HG02571 (cell line): ENCODE measurements around the gene PXMP2.
A peak's percentile ranks its signal among the peaks of the same experiment; 100 is the strongest.

Experiments
- ATAC-seq: cut with Tn5 transposase; IDR thresholded peaks from one replicate; pipeline ENCODE4 v1.9.1; 2021; ENCODE audit warnings: mild to moderate bottlenecking, moderate library complexity; ENCODE audit not compliant: unreplicated experiment

PXMP2 gene

GRCh38 chr12:132687211-132688164 is at the start of gene PXMP2, which contains the start of gene POLE:
Gene PXMP2, plus strand, starts transcription at chr12:132687587. Its CDS starts 84 bp downstream, at chr12:132687671.
Gene POLE, minus strand, starts transcription at chr12:132687342. Its CDS starts 27 bp downstream, at chr12:132687315.
- ATAC-seq: peak; percentile 94

GRCh38 chr12:132637811-132638210 is 49.6 kb upstream of the PXMP2 start:
- ATAC-seq: no peak

DNA sequence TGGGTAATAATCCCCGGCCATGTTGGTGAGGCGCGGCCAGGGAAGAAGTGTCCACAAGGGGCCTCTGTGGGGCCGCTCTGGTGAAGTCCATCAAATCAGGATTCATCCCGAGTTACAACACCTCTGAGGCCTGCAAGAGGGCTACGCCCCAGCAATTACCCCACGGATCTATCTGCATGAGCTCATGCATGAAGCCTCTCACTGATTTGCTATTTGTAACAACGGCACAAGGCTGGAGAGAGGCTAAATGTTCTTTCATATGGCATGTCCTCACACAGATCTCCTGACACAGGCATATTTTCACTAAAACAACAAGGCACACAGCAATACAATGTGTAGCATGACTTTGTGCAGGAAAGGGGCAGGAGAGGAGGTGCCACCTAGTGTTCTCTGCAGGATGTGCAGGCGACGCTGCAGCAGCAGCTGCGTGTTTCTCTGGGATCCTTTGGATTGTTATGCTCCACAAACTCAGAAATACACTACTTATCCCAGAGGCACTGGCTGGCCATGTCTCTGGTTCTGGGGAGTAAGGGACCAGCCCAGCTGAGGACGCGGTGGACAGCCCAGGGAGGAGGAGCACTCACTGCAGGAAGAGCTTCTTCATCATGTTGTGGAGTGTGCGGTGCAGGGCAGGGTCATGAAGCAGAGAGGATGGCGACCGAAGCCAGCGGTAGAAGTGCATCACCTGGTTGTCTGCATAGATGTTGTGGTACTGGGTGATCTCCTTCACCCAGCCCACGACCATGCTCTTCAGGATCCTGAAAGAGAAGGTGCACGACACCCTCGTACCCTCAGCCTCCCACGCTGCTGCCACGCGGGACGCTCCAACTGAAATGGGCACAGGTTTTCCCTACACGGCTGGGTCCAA is 48.6 kb upstream of the PXMP2 start:
- ATAC-seq: no peak

DNA sequence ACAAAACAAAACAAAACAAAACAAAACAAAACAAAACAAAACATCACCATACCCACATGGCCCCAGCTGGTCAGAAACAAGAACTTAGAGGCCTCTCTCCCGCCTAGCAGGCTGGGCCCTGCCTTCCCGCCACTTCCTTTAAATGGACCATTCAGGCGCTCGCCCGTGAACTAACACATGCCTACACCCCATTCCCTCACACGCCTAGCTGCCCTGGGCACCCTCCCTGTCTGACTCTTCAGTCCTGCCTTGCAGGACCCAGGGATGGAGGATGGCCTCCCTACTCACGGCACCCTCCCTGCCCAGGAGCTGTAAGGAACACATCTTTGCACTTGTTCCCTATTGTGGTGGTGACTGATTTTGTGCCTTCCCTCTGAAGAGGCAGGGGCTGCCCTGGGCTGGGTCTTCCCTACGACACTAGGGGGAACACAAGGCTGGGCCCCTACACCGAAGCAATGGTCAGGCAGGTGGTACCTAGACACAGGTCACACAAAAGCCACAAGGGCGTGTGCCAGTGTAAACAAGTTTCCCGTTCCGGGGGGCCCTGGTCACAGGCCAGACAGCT is 47.3 kb upstream of the PXMP2 start:
- ATAC-seq: no peak

DNA sequence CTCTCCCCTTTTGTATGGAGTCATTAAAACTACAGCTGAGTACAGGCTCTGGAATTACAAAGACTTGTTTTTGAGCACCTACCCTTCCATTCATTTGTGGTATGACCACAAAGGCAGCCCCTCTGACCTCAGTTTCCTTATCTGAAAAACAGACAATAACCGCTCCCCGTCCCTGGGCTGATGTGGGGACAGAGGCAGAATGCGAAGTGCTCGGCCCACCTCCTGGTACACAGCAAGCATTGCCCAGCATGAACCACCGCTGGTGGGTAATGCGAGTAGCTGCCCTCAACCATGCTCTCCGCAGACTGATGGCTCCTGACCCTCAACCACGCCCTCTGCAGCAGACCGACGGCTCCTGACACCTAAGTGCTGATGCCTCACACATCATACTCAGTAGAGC is 46.5 kb upstream of the PXMP2 start:
- no peak for ATAC-seq

- ATAC-seq: no peak
Observed at GRCh38 chr12:132641811-132642650, 45.4 kb upstream of the PXMP2 start.

DNA sequence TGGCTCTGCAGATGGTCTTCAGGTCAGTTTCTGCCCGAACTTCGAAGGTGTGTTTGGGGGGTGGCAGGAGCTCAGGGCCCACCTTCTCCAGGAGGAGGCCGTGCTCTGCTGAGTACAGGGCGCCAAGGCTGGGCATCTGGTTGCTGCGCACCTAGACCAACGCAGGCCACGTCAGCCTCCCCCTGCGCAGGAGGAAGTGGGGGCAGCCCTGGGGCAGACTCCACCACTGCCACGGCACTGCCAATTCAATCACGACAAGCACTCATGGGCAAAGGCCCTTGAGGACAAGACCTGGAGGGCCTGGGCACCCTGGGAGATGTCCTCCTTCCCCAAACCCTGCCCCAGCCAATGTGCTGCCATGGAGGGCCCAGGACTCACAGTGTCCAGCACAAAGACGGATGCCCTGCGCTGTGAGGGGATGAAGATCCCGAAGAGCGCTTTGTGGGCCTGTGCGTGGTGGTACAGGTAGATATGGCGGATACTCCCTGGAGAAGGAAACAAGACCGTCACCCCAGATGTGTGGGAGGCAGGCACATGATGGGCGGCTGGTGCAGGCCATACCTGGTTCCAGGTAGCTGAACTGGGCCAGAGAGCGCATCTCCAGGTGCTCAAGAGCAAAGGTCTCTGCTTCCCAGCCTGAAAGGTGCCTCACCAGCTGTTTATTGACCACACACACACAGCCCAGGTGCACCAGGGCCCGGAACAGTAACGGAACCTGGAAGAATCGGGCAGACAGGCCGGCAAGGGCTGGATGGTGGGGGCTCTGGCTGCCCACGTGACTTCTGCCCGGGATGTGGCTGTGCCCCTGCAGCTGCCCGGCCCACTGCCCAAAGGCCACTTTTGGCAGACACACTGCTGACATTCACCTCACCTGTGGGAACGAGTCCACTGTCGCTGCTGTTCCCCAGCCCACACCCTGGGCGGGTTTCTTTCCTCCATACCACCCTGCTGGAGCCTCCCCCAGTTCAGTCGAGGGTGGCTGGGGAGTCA is 44.2 kb upstream of the PXMP2 start:
- ATAC-seq: no peak

GRCh38 chr12:132646850-132647249 is 40.5 kb upstream of the PXMP2 start:
- ATAC-seq: no peak

GRCh38 chr12:132647858-132648257 is 39.5 kb upstream of the PXMP2 start:
- ATAC-seq: no peak

DNA sequence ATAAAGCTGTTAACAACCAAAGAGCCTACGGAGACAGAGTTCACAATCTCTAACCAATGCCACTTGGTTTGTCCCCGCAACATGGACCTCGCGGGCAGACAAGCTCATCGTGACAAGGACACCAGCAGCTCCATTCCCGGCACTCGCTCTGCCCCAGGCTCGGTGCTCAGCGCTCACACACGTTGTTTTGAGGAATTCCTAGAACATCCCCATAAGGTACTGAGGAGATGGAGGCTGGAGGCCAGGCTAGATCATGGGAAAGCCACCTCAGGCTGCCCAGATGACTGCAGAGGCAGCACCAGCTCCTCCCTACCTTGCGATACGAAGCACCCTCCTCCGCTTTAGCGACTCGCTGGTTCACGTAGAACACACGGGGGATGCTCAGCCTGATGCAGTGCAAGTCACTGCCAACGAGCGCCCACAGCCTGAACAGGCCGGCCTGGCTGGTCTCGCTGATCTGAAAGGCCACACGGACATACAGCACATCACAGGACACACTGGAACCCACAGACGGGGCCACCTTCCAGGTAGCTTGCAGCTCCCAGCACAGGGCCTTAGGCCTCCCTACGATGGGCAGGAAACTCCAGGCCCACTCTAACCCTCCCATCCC is 38.7 kb upstream of the PXMP2 start:
- no peak for ATAC-seq

- no peak for ATAC-seq
Observed at GRCh38 chr12:132649226-132649945, 38.0 kb upstream of the PXMP2 start.

DNA sequence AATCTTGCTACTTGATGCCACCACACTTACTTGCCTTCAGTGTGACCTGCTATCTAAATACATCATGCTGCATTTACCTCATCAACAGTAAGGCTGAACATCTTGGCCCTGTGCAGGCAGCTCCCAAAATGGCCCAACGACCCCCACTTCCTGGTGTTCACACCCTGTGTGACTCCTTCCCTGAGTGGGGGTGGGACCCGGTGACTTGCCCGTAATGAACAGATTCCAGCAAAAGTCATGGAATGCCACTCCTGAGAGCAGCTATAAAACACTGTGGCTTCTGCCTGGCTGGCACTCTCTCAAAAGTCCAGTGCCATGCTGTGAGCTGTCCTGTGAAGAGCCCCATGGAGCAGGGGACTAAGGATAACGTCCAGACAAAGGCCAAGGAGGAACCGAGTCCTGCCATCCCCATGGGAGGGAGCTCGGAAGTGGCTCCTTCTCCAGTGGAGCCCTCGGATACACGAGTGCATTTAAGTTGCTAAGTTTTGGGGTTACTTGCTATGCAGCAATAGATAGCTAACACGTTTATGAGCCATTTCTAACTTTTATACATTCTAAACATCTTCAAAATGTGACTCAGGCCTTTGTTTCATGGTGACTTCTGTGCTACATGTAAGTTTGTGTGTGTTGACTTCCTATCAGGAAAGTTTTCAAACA is 35.8 kb upstream of the PXMP2 start:
- ATAC-seq: no peak

- no peak for ATAC-seq
Observed at GRCh38 chr12:132653567-132654290, 33.7 kb upstream of the PXMP2 start.

DNA sequence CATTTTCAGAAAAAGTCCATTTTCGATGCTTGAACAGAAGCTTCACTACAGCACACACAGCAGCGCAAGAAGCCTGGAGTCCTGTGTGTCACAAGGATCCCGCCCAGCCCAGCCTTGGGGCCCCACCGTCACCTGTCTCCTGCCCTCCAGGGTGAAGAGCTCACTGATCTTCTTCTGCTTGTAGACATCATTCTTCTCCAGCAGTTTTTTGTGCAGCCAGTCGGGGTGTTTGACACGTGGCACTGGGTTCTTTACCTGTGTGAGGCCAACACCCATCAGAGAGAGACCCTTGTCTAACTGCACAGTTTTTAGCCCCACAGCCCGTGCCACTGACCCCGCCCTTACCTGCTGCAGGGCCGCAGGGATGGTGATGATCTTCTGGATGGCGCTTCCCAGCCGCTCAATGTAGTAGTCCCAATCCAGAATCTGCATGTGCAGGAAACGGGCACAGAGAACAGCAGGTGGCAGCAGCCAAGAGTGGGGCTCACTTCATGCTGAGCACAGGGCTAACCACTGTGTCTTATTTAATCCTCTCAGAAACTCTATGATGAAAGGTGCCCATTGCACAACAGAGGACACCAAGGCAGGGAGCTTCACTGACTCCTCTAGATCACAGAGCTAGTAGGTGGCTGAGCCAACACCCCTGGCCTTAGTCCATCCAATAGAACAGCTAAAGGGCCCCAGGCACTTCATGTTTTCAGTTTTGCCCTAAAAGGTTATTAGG is 30.2 kb upstream of the PXMP2 start:
- ATAC-seq: no peak

DNA sequence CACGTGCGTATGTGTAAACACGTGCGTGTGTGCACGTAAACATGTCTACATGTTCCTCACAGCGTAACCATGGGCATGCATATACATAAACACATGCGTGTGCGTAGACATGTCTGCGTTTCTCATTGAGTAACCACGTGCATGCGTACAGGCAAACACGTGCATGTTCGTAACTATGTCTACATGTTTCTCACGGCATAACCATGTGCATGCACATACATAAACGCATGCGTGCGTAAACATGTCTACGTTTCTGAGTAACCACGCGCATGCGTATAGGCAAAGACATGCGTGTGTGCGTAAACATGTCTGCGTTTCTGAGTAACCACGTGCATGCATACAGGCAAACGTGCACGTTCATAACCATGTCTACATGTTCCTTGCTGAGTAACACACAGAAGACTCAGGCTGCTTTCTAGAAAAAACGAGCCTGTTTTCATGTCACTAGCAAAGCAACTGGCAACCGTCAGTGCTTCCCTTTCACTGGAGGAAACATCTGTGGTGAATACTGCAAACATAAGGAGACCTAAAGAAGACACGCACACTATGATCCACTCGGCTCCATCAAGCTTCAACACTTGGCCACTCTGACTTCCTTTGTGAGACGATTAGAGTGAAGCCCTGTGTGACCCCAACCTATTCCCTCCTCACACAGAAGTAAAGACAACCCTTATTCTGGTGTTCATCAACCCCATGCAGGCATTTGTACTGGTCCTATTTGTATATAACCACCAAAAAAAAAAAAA is 29.1 kb upstream of the PXMP2 start:
- ATAC-seq: no peak

GRCh38 chr12:132659146-132659545 is 28.2 kb upstream of the PXMP2 start:
- ATAC-seq: no peak
